ENCODE measurements around the gene UGT1A4. TPM values are rescaled to one million over a fixed set of nuclear protein-coding genes. Genes with fewer than 3 reads are reported as not detected.

Gene UGT1A4
- polyA plus RNA-seq, result not detected

GRCh38 chr2:233718552-233718951 lies at the start of gene UGT1A4:
TSS of gene UGT1A4 (plus strand) at chr2:233718736. CDS start at chr2:233718821, 85 bp downstream.
- no peak within 1 kb of the TSS for H3K27ac ChIP-seq (ENCODE audit: low read depth, low read length)
- WGBS, 3 donors, result 68 to 84% (median 73%) methylated on average over 7 of the region's 7 CpGs

- WGBS, 3 donors, result 78 to 84% (median 82%) methylated on average over 5 of the region's 5 CpGs
Measured at GRCh38 chr2:233671290-233672161, 47.0 kb upstream of the UGT1A4 start, which contains the start of gene UGT1A9. TSS of gene UGT1A9 (plus strand) at chr2:233671898. CDS start at chr2:233671935, 37 bp downstream.

GRCh38 chr2:233672886-233673285 lies 45.6 kb upstream of the UGT1A4 start:
- WGBS, 3 donors, result 61 to 88% (median 61%) methylated on average over 3 of the region's 3 CpGs
- H3K27ac ChIP-seq (ENCODE audit: low read depth, low read length), result no peak overlapping the region

More at GRCh38 chr2:233671290-233672161, 47.0 kb upstream of the UGT1A4 start, which contains the start of gene UGT1A9:
- no peak within 1 kb of the TSS for H3K27ac ChIP-seq (ENCODE audit: low read depth, low read length)

- no peak overlapping the region for H3K27ac ChIP-seq (ENCODE audit: low read depth, low read length)
Measured at GRCh38 chr2:233673896-233674295, 44.6 kb upstream of the UGT1A4 start.

- no peak overlapping the region for H3K27ac ChIP-seq (ENCODE audit: low read depth, low read length)
- WGBS, 3 donors, result 50 to 73% (median 52%) methylated on average over 1 of the region's 1 CpG
Measured at GRCh38 chr2:233674314-233674713, 44.2 kb upstream of the UGT1A4 start.

- H3K27ac ChIP-seq (ENCODE audit: low read depth, low read length), result no peak overlapping the region
- 16 to 51% (median 49%) methylated on average over 4 of the region's 4 CpGs for WGBS, 3 donors
Measured at GRCh38 chr2:233674995-233675394, 43.5 kb upstream of the UGT1A4 start.

GRCh38 chr2:233676046-233676445 lies 42.5 kb upstream of the UGT1A4 start:
- no peak overlapping the region for H3K27ac ChIP-seq (ENCODE audit: low read depth, low read length)
- 82 to 88% (median 87%) methylated on average over 2 of the region's 2 CpGs for WGBS, 3 donors

- 50 to 80% (median 74%) methylated on average over 4 of the region's 4 CpGs for WGBS, 3 donors
- H3K27ac ChIP-seq (ENCODE audit: low read depth, low read length), result no peak overlapping the region
Measured at GRCh38 chr2:233679196-233679595, 39.3 kb upstream of the UGT1A4 start.

- WGBS, 3 donors, result 69 to 89% (median 84%) methylated on average over 4 of the region's 4 CpGs
- no peak overlapping the region for H3K27ac ChIP-seq (ENCODE audit: low read depth, low read length)
Measured at GRCh38 chr2:233680361-233681045, 38.0 kb upstream of the UGT1A4 start.

- WGBS, 3 donors, result 56 to 73% (median 70%) methylated on average over 5 of the region's 5 CpGs
Measured at GRCh38 chr2:233681521-233682099, 36.9 kb upstream of the UGT1A4 start, which contains the start of gene UGT1A7. TSS of gene UGT1A7 (plus strand) at chr2:233681901. CDS start at chr2:233681938, 37 bp downstream.

GRCh38 chr2:233684640-233685039 lies 33.9 kb upstream of the UGT1A4 start:
- WGBS, 3 donors, result 53 to 80% (median 76%) methylated on average over 1 of the region's 1 CpG
- no peak overlapping the region for H3K27ac ChIP-seq (ENCODE audit: low read depth, low read length)

More at GRCh38 chr2:233681521-233682099, 36.9 kb upstream of the UGT1A4 start, which contains the start of gene UGT1A7:
- no peak within 1 kb of the TSS for H3K27ac ChIP-seq (ENCODE audit: low read depth, low read length)

- no peak overlapping the region for H3K27ac ChIP-seq (ENCODE audit: low read depth, low read length)
- WGBS, 3 donors, result 72 to 77% (median 76%) methylated on average over 5 of the region's 5 CpGs
Measured at GRCh38 chr2:233686928-233687327, 31.6 kb upstream of the UGT1A4 start.

GRCh38 chr2:233688341-233688740 lies 30.2 kb upstream of the UGT1A4 start:
- no peak overlapping the region for H3K27ac ChIP-seq (ENCODE audit: low read depth, low read length)
- 71 to 88% (median 87%) methylated on average over 5 of the region's 5 CpGs for whole genome bisulfite sequencing, 3 donors

- no peak overlapping the region for H3K27ac ChIP-seq (ENCODE audit: low read depth, low read length)
Measured at GRCh38 chr2:233689031-233689430, 29.5 kb upstream of the UGT1A4 start.

GRCh38 chr2:233689501-233689900 lies 29.0 kb upstream of the UGT1A4 start:
- 2 to 6% (median 5%) methylated on average over 3 of the region's 3 CpGs for whole genome bisulfite sequencing, 3 donors
- H3K27ac ChIP-seq (ENCODE audit: low read depth, low read length), result no peak overlapping the region

GRCh38 chr2:233690444-233690843 lies 28.1 kb upstream of the UGT1A4 start:
- no peak overlapping the region for H3K27ac ChIP-seq (ENCODE audit: low read depth, low read length)
- 67 to 76% (median 69%) methylated on average over 4 of the region's 4 CpGs for WGBS, 3 donors

GRCh38 chr2:233691443-233692433 lies 26.8 kb upstream of the UGT1A4 start:
- 80 to 87% (median 84%) methylated on average over 11 of the region's 11 CpGs for WGBS, 3 donors

GRCh38 chr2:233692648-233693047 lies 25.9 kb upstream of the UGT1A4 start, which contains the start of gene UGT1A6:
TSS of gene UGT1A6 (plus strand) at chr2:233692890. CDS start at chr2:233693005, 115 bp downstream.
- 51 to 90% (median 86%) methylated on average over 4 of the region's 4 CpGs for WGBS, 3 donors
- H3K27ac ChIP-seq (ENCODE audit: low read depth, low read length), result no peak within 1 kb of the TSS

More at GRCh38 chr2:233691443-233692433, 26.8 kb upstream of the UGT1A4 start:
- no peak overlapping the region for H3K27ac ChIP-seq (ENCODE audit: low read depth, low read length)

All from adipose tissue (tissue), 3 donors.